Activated T-cell treated with anti-CD3 and anti-CD28 coated beads, Interleukin-2, amount 50 U/mL, for 72 hours (primary cell): Measurements from ENCODE around the gene ATRIP. TPM values are rescaled to one million over a fixed set of nuclear protein-coding genes. Genes with fewer than 3 reads are reported as not detected.
"Not testable (repeated sequence)": the region's sequence is repeated elsewhere in the genome, so short reads cannot be mapped to it uniquely, and the experiment has no call there.

Experiments used
- ATAC-seq, 2 donors: fragments of 150-1000 bp; cut with Tn5 transposase; replicated peaks in 1 of 2; 2 replicates each; pipeline ENCODE4 v1.10.0; 2021; ENCODE audit warnings: moderate library complexity in 2 of 2, mild to moderate bottlenecking in 1 of 2
- DNase-seq, 2 donors: peaks; one replicate each; pipeline ENCODE4 v3.0.0; 2021 to 2022; ENCODE audit warnings: mixed read lengths in 1 of 2
- H3K27ac Mint-ChIP-seq: one replicate; pipeline ENCODE4 v1.8.0; 2022; ENCODE audit warnings: mild to moderate bottlenecking, moderate library complexity, mixed read lengths
- H3K27me3 Mint-ChIP-seq: one replicate; pipeline ENCODE4 v1.8.0; 2022; ENCODE audit warnings: low read depth, mixed read lengths
- H3K36me3 Mint-ChIP-seq, 2 donors: one replicate each; pipeline ENCODE4 v1.8.0; 2022; ENCODE audit warnings: mixed read lengths in 2 of 2, mild to moderate bottlenecking in 1 of 2; ENCODE audit not compliant: insufficient read depth in 2 of 2
- H3K4me1 Mint-ChIP-seq: one replicate; pipeline ENCODE4 v1.8.0; 2022; ENCODE audit warnings: low read depth, mixed read lengths
- H3K4me3 Mint-ChIP-seq, 2 donors: one replicate each; pipeline ENCODE4 v1.8.0; 2022; ENCODE audit warnings: mild to moderate bottlenecking in 2 of 2, mixed read lengths in 2 of 2, moderate library complexity in 2 of 2
- H3K9me3 Mint-ChIP-seq, 2 donors: one replicate each; pipeline ENCODE4 v1.8.0; 2022; ENCODE audit warnings: mixed read lengths in 2 of 2
- total RNA-seq, 2 donors: library from RNA; stranded (reverse); gene quantifications; one replicate each; pipeline ENCODE4 v1.2.3, GENCODE V29; 2022

The ATRIP gene
- total RNA-seq, 2 donors from 2014 or later, result 15.6 to 19.9 TPM

DNA sequence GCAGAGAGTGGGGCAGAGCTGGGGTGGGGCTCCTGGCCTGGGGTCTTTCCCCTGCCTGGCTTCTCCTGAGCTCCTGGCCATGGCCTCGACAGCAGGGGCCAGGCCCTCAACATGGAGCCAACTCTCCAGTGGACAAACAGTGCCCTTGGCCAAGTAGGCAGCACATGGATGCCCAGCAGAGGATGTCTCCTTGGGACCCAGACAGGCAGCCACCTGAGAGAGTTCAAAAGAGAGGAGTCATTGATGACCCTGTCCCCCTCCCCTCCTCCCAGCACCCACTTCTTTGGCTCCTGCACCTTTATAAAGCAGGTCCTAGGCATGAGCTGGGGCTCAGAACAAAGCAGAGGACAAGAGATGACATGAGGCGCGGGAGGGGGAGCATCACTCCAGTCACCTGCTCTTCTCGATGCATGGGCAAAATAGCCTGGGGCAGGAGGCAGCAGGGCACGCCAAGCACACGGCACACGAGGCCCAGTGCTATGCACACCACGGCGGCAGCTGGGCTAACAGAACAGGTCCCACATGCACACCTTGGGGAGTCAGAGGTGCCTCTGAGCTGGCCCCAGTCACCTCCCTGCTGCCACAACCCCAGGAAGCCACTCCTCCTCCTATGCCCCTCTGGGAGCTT is 30.0 kb downstream of the ATRIP start:
- H3K4me3 Mint-ChIP-seq, result no peak overlapping the region
- peak overlapping the region; percentile 70 for H3K27ac Mint-ChIP-seq
- peaks cover 58% of the 10 kb centered on the region for H3K4me1 Mint-ChIP-seq
- no peaks in the 10 kb centered on the region for H3K27me3 Mint-ChIP-seq
- H3K9me3 Mint-ChIP-seq, result no peaks in the 10 kb centered on the region
- ATAC-seq (no peak), DNase-seq (no peak)
- H3K36me3 Mint-ChIP-seq, result no peaks in the 10 kb centered on the region

DNA sequence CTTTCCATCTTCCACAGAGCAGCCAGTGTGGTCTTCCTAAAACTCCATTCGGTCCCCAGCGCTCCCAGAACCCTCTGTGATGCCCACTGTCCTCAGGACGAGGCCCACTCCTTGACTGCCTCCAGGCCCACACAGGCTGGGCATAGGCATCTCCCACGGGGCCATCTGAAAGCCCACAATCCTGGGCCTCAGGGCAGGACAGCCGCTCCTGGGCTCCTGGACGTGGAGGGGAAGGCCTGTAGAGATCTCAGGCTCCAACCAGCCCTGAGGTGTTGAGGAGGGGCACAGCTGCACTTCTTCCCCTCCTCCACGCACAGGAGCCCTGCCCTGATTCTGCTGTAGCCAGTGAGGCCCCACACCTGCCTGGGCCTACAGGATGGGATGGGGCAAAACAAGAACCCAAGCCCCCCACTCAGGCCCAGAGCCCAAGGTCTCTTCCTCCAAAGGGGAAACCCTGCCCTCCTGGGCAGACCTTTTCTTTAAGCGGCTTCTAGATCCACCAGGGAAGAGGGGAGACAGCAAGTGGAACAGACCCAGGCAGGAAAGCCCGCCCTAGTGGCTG is 31.5 kb downstream of the ATRIP start:
- no peaks in the 10 kb centered on the region for H3K36me3 Mint-ChIP-seq
- no peak for ATAC-seq
- H3K4me1 Mint-ChIP-seq, result peaks cover 52% of the 10 kb centered on the region
- H3K27ac Mint-ChIP-seq, result peak overlapping the region; percentile 48
- H3K4me3 Mint-ChIP-seq, result peak overlapping the region; percentile 64 to 74
- H3K9me3 Mint-ChIP-seq, result no peaks in the 10 kb centered on the region
- peak in 1 of 2 donors; percentile 5 for DNase-seq
- H3K27me3 Mint-ChIP-seq, result no peaks in the 10 kb centered on the region

DNA sequence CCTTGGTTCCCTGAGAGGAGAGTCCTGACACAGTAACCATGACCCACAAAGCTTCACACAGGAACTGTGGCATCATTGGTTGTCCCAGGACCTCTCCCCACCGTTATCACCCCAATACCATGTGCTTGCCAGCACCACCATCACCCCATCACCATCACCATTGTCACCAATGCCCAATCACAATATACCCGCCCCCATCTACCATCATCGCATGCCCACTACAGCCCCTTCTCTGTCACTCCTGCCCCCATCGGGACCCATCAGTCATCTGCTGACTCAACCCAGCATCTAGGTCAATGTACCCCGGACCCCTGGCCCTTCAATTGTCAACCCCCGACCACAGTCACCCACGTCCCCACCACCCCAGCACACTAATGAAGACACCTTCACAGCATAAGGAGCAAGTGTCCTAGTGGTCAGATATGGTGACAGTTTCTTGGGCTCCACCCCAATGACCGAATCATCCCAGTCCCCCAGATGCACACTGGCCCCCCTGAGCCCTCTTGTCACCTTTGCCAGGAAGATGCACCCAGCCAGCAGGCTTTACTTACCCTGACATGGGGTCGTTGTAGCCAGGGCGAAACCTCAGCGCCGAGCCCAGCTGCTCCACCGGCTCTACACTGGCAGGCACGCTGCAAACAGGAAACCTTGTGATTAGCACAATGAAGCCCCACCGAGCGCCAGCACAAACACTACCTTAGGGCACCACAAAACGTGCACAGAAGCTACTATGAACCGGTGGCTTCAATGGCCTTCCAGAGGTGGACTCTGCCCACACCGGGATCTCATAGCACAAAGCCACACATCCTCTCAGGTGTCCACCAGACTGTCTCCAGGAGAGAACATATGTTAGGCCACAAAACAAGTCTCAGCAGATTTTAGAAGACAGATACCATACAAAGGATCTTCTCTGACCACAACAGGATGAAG is 32.4 kb downstream of the ATRIP start:
- H3K27ac Mint-ChIP-seq, result peak overlapping the region; percentile 48

DNA sequence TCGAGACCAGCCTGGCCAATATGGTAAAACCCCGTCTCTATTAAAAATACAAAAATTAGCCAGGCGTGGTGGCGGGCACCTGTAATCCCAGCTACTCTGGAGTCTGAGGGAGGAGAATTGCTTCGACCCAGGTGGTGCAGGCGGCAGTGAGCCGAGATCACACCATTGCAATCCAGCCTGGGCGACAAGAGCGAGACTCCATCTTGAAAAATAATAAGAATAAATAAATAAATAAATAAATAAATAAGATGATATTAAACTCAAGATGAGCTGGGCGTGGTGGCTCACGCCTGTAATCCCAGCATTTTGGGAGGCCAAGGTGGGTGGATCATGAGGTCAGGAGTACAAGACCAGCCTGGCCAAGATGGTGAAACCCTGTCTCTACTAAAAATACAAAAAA is 34.4 kb downstream of the ATRIP start:
- H3K4me1 Mint-ChIP-seq, result peaks cover 39% of the 10 kb centered on the region
- not testable (repeated sequence) for DNase-seq, H3K9me3 Mint-ChIP-seq, H3K27me3 Mint-ChIP-seq, H3K36me3 Mint-ChIP-seq, ATAC-seq, H3K27ac Mint-ChIP-seq, H3K4me3 Mint-ChIP-seq

More for the DNA sequence above, 32.4 kb downstream of the ATRIP start:
- Mint-ChIP-seq H3K36me3 (no peaks in the 10 kb centered on the region), H3K27me3 (no peaks in the 10 kb centered on the region), H3K4me3 (peak overlapping the region; percentile 64 to 74), H3K9me3 (no peaks in the 10 kb centered on the region), H3K4me1 (peaks cover 44% of the 10 kb centered on the region)
- ATAC-seq (peak; percentile 74 to 81), DNase-seq (peak; percentile 53 to 61)

DNA sequence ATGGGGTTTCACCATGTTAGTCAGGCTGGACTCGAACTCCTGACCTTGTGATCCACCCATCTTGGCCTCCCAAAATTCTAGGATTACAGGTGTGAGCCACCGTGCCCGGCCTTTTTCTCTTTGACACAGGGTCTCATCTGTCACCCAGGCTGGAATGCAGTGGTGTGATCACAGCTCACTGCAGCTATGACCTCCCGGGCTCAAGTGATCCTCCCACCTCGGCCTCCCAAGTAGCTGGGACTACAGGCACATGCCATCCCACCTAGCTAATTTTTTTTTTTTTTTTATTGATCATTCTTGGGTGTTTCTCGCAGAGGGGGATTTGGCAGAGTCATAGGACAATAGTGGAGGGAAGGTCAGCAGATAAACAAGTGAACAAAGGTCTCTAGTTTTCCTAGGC is 36.3 kb downstream of the ATRIP start:
- H3K9me3 Mint-ChIP-seq, H3K4me3 Mint-ChIP-seq, ATAC-seq, H3K27ac Mint-ChIP-seq, H3K27me3 Mint-ChIP-seq, DNase-seq, H3K36me3 Mint-ChIP-seq: not testable (repeated sequence)
- peaks cover 29% of the 10 kb centered on the region for H3K4me1 Mint-ChIP-seq

DNA sequence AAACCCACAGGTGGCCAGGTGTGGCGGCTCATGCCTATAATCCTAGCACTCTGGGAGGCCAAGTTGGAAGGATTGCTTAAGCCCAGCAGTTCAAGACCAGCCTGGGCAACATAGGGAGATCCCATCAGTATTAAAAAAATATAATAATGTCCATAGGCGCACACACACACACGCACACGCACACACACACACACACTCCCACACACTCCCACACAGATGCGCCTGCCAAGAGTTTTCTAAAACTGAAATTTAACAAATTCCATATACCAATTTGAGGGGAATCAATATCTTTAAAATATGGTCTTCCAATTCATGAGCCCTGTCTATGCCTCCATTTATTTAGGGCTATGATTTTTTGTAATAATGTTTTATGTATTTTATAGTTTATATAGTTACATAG is 40.4 kb downstream of the ATRIP start:
- no peak for DNase-seq
- Mint-ChIP-seq H3K4me1 (no peaks in the 10 kb centered on the region), H3K27ac (no peak overlapping the region), H3K27me3 (no peaks in the 10 kb centered on the region), H3K9me3 (no peaks in the 10 kb centered on the region), H3K36me3 (no peaks in the 10 kb centered on the region), H3K4me3 (no peak overlapping the region)
- no peak for ATAC-seq

DNA sequence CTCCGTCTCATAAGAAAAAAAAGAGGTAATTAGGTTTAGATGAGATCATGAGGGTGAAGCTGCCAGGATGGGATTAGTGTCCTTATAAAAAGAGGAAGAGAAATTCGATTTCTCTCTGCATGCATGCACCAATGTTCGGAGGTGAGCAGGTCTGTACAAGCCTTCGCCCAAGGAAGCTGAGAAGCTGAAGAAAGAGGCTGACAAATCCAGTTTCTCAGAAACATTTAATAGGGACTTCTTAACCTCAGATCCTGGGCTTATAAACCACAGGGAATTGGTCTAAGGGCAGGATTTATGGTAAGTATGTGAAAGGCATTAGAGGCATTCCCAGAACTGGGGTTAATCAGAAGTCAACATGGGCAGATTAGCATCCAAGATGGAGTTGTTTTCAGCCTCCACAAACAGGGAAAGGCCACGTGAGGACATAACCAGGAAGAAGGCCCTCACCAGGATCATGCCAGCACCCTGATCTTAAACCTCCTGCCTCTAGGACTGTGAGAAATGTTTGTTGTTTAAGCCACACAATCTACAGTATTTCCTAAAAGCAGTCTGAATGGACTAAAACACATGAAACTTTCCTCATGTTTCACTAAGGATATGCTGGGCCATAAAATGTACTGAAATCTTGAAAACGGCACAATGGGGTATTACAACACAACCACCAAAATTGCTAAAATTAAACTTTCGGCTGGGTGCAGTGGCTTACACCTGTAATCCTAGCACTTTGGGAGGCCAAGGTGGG is 46.1 kb downstream of the ATRIP start:
- no peak overlapping the region for H3K27ac Mint-ChIP-seq
- H3K9me3 Mint-ChIP-seq, result no peaks in the 10 kb centered on the region

DNA sequence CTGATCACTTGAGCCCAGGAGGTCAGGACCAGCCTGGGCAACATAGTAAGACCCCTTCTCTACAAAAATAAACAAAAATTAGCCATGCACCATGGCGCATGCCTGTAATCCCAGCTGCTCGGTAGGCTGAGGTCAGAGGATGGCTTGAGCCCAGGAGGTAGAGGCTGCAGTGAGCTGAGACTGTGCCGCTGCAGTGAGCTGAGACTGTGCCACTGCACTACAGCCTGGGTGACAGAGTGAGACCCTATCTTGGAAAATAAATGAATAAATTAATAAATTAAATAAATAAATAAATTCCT is 46.6 kb downstream of the ATRIP start:
- Mint-ChIP-seq H3K27me3 (no peaks in the 10 kb centered on the region), H3K4me3 (no peak overlapping the region), H3K4me1 (no peaks in the 10 kb centered on the region), H3K9me3 (no peaks in the 10 kb centered on the region), H3K36me3 (peaks cover 2 to 5% of the 10 kb centered on the region in 2 donors), H3K27ac (no peak overlapping the region)
- ATAC-seq (no peak), DNase-seq (no peak)

More for the DNA sequence above, 46.1 kb downstream of the ATRIP start:
- no peak for ATAC-seq
- H3K4me3 Mint-ChIP-seq, result no peak overlapping the region
- no peak for DNase-seq
- no peaks in the 10 kb centered on the region for H3K4me1 Mint-ChIP-seq
- no peaks in the 10 kb centered on the region for H3K27me3 Mint-ChIP-seq
- peaks cover 0 to 1% of the 10 kb centered on the region in 2 donors for H3K36me3 Mint-ChIP-seq

DNA sequence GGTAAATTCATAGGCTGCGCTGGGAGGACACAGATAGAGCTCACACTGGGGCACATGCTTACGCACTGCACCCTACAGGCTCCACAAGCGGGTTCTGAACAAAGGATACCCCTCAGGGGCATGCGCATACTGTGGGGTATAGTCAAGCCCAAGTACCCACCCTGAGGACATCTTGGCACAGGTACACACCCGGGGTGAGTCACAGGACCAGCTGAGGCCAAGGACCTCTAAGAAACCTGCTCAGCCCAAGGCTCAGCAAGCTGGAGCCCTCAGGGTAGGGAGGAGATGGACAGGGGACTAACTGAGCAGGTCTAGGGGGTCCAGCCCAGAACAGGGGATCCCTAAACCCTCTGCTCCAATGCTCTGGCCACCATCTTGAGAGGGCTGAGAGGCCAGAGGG is 54.1 kb downstream of the ATRIP start:
- DNase-seq (no peak), ATAC-seq (no peak)
- H3K27ac Mint-ChIP-seq, result no peak overlapping the region
- H3K9me3 Mint-ChIP-seq, result peaks cover 0 to 2% of the 10 kb centered on the region in 2 donors
- H3K27me3 Mint-ChIP-seq, result no peaks in the 10 kb centered on the region
- H3K36me3 Mint-ChIP-seq, result peaks cover 3 to 9% of the 10 kb centered on the region in 2 donors
- H3K4me3 Mint-ChIP-seq, result no peak overlapping the region
- H3K4me1 Mint-ChIP-seq, result peaks cover 31% of the 10 kb centered on the region

DNA sequence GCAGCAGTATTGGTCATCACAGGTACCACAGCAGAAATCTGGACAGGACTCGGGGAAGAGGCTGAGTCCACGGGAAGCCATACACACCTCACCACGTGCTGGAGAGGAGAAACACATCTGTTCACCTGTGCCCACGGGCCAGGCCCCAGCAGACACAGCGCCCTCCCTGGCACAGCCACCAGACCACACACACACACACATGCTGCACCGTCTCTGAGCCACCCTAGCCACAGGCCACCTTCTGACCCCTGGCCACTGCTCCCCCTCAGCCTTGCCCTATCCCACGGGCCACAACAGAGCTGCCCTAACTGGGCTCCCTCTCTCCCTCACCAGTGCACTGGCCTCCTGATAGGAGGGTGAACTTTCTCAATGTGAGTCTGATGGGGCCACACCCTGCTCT is 54.7 kb downstream of the ATRIP start:
- H3K4me1 Mint-ChIP-seq, result peaks cover 34% of the 10 kb centered on the region
- no peak overlapping the region for H3K27ac Mint-ChIP-seq
- DNase-seq (no peak), ATAC-seq (no peak)
- no peaks in the 10 kb centered on the region for H3K27me3 Mint-ChIP-seq
- H3K9me3 Mint-ChIP-seq, result peaks cover 0 to 2% of the 10 kb centered on the region in 2 donors
- peaks cover 3 to 9% of the 10 kb centered on the region in 2 donors for H3K36me3 Mint-ChIP-seq
- no peak overlapping the region for H3K4me3 Mint-ChIP-seq

DNA sequence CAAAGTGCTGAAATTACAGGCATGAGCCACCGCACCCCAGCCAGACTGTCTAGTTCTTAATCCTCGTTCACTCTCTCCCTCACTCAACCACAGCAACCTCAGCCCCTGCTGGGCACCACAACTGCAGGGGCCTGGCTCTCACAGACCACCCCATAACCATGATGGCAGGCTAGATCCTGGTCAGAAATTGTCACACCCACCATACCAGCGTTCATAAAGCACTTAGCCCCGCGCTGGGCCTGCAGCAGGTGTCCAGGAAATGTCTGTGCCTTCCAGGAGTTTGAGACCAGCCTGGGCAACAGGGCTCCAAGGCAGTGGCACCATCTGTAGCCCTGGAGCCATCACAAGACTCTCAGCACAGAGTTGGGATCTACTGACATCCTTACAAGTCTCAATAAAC is 55.6 kb downstream of the ATRIP start:
- H3K4me3 Mint-ChIP-seq, result peak overlapping the region; percentile 85 to 86
- peaks cover 0 to 2% of the 10 kb centered on the region in 2 donors for H3K9me3 Mint-ChIP-seq
- no peak for ATAC-seq
- no peak overlapping the region for H3K27ac Mint-ChIP-seq
- DNase-seq, result no peak
- H3K27me3 Mint-ChIP-seq, result no peaks in the 10 kb centered on the region
- H3K4me1 Mint-ChIP-seq, result peaks cover 44% of the 10 kb centered on the region
- H3K36me3 Mint-ChIP-seq, result peaks cover 3 to 9% of the 10 kb centered on the region in 2 donors

DNA sequence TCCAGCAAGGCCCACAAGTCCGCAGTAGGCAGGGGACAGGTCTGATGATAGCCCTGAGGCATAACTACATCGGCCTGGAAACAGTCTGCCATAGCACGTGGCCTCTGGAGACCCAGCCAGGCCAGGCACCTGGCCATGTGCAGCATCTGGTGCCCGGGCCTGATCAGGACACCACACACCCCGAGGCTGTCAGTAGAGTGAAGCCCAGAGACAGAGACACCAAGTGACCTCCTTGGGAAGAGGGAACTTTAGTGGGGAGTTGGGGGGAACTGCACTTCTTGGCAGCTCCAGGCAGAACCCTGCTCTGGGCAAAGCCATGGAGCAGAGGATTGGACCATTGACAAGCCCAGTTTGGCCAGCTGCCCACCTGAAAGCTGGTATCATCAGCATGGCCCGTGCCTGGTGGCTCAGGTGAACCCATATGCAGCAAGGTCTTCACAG is 56.2 kb downstream of the ATRIP start:
- DNase-seq, result no peak
- H3K27me3 Mint-ChIP-seq, result no peaks in the 10 kb centered on the region
- H3K4me1 Mint-ChIP-seq, result peaks cover 50% of the 10 kb centered on the region
- H3K36me3 Mint-ChIP-seq, result peaks cover 3 to 7% of the 10 kb centered on the region in 2 donors
- no peak for ATAC-seq
- H3K9me3 Mint-ChIP-seq, result peaks cover 0 to 2% of the 10 kb centered on the region in 2 donors
- peak overlapping the region; percentile 85 to 86 for H3K4me3 Mint-ChIP-seq
- no peak overlapping the region for H3K27ac Mint-ChIP-seq
